ENCODE results near the gene ENO2.
A peak's percentile ranks its signal among the peaks of the same experiment; 100 is the strongest.

The ENO2 gene

GRCh38 chr12:6950811-6951540 lies 36.6 kb downstream of the ENO2 start, which contains the start of gene PTPN6:
PTPN6 (plus strand) TSS chr12:6951356; CDS start chr12:6951513, 157 bp downstream.
- peak; percentile 72 for DNase-seq

GRCh38 chr12:6951551-6952120 lies 37.3 kb downstream of the ENO2 start:
- no peak for DNase-seq

- DNase-seq = no peak
Measured at GRCh38 chr12:6952121-6952862, 37.9 kb downstream of the ENO2 start.

- DNase-seq = no peak
Measured at GRCh38 chr12:6952863-6953441, 38.6 kb downstream of the ENO2 start.

- DNase-seq = peak; percentile 78
Measured at GRCh38 chr12:6953442-6954315, 39.3 kb downstream of the ENO2 start.

GRCh38 chr12:6954316-6955107 lies 40.1 kb downstream of the ENO2 start:
- no peak for DNase-seq

- DNase-seq = no peak
Measured at GRCh38 chr12:6955108-6956020, 41.0 kb downstream of the ENO2 start.

- DNase-seq = peak; percentile 58
Measured at GRCh38 chr12:6956021-6956727, 41.8 kb downstream of the ENO2 start.

- no peak for DNase-seq
Measured at GRCh38 chr12:6957151-6957701, 42.8 kb downstream of the ENO2 start.

GRCh38 chr12:6957741-6958608 lies 43.6 kb downstream of the ENO2 start:
- DNase-seq = peak; percentile 42

GRCh38 chr12:6958609-6959057 lies 44.3 kb downstream of the ENO2 start:
- no peak for DNase-seq

GRCh38 chr12:6959058-6959804 lies 44.9 kb downstream of the ENO2 start:
- peak; percentile 73 for DNase-seq

GRCh38 chr12:6959805-6960592 lies 45.6 kb downstream of the ENO2 start:
- DNase-seq = no peak

GRCh38 chr12:6960593-6961277 lies 46.4 kb downstream of the ENO2 start:
- DNase-seq = no peak

- DNase-seq = peak; percentile 97
Measured at GRCh38 chr12:6961278-6961694, 46.9 kb downstream of the ENO2 start.

GRCh38 chr12:6961695-6962284 lies 47.4 kb downstream of the ENO2 start:
- DNase-seq = peak; percentile 49

All from activated CD8-positive, alpha-beta memory T cell treated with anti-CD3 and anti-CD28 coated beads, Interleukin-2, amount 50 U/mL, for 4 hours (primary cell).